GM12873 (cell line): ENCODE results near the gene SERPINA5.

Source experiments
- TF ChIP-seq, protein P1 (sequence below): IDR thresholded peaks from 2 replicates; pipeline ENCODE4 v1.5.1; 2012; ENCODE audit warnings: low read depth, mild to moderate bottlenecking, moderate library complexity, low read length, control low read depth; ENCODE audit not compliant: insufficient read depth; ENCODE audit errors: missing control alignments

SERPINA5 gene

DNA sequence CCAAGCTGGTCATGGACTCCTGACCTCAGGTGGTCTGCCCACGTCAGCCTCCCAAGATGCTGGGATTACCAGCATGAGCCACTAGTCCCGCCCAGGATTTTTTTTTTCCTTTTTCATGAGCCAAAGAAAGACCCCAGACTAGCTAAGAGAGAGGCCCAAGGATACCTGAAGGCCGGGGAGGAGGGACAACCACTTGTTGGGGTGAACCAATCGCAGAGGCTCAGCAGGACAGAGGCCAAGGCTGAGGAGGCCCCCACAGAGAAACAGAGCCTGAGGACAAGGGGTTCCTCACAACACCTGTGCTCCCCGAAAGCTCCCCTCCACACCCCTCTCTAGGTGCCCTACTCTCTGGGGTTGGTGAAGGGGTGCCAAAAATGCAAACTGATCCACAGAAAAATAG lies 30.0 kb downstream of the SERPINA5 start:
- TF ChIP-seq, protein P1, sequence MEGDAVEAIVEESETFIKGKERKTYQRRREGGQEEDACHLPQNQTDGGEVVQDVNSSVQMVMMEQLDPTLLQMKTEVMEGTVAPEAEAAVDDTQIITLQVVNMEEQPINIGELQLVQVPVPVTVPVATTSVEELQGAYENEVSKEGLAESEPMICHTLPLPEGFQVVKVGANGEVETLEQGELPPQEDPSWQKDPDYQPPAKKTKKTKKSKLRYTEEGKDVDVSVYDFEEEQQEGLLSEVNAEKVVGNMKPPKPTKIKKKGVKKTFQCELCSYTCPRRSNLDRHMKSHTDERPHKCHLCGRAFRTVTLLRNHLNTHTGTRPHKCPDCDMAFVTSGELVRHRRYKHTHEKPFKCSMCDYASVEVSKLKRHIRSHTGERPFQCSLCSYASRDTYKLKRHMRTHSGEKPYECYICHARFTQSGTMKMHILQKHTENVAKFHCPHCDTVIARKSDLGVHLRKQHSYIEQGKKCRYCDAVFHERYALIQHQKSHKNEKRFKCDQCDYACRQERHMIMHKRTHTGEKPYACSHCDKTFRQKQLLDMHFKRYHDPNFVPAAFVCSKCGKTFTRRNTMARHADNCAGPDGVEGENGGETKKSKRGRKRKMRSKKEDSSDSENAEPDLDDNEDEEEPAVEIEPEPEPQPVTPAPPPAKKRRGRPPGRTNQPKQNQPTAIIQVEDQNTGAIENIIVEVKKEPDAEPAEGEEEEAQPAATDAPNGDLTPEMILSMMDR = no peak

DNA sequence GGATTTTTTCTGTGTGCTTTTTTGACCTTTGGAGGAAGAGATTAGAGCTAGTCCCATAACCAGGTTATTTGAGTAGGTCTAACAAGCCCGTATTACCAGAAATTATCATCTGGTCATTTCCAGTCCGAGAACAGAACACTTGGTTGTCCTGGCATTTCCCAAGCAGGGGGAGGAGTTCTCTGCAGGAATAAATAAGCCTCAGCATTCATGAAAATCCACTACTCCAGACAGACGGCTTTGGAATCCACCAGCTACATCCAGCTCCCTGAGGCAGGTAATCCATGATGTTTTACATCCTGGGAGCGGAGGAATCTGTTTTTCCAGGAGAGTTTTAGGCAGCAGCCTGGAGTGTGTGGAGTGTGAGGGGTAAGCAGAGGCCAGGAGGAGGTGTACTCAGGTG lies 30.9 kb downstream of the SERPINA5 start, which contains the start of gene SERPINA3:
TSS of gene SERPINA3 (plus strand) at position 218 of the 400 bp plus-strand sequence. CDS start 2,051 bp downstream, outside the sequence.
- TF ChIP-seq, protein P1 = no peak

GRCh38 chr14:94612580-94613554 lies 31.6 kb downstream of the SERPINA5 start:
- TF ChIP-seq, protein P1 = no peak

DNA sequence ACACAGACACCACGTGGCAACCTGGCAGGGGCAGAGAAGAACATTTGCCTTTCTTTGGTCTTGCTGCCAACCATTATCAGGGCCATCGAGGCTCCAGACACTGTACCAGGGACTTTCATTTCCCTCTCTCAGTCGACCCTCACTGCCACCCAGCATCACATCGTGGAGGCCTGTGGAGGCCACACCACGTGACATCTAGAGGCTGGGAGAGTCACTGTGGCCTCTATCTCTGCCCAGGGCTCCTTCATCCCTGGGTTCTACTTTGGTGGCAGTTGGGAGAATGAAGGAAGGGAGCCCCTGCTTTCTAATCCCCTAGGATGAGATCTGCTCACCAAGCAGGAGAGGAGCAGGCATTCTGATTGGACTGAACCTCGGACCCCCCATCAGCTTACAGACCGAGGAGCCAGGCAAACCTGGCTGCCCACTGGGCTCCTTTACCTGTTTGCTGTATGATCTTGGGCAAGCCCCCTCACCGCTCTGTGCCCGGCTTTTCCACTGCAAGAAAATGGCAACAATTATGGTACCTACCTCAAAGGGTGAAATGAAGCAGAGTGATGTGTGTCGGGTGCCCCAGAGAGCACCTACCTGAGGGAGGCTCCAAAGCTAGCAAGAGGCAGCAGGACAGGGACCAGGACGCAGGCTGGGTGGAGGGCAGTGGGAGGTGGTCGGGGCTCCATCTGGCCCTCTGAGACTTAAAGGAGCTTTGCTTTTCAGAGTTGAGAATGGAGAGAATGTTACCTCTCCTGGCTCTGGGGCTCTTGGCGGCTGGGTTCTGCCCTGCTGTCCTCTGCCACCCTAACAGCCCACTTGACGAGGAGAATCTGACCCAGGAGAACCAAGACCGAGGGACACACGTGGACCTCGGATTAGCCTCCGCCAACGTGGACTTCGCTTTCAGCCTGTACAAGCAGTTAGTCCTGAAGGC lies 32.8 kb downstream of the SERPINA5 start:
- TF ChIP-seq, protein P1 = no peak

DNA sequence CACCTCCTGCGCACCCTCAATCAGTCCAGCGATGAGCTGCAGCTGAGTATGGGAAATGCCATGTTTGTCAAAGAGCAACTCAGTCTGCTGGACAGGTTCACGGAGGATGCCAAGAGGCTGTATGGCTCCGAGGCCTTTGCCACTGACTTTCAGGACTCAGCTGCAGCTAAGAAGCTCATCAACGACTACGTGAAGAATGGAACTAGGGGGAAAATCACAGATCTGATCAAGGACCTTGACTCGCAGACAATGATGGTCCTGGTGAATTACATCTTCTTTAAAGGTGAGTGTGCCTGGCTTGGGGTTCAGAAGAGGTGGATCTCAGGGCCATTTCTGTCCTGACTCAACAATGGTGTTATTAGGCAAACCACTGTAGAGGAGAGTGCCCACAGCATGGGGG lies 33.6 kb downstream of the SERPINA5 start:
- TF ChIP-seq, protein P1 = no peak

GRCh38 chr14:94615254-94615653 lies 34.0 kb downstream of the SERPINA5 start:
- TF ChIP-seq, protein P1 = no peak
